GM19351 (cell line): Measurements from ENCODE around the gene BIN1.
A peak's percentile ranks its signal among the peaks of the same experiment; 100 is the strongest.

Experiments
- ATAC-seq: cut with Tn5 transposase; IDR thresholded peaks from one replicate; pipeline ENCODE4 v1.9.1; 2021; ENCODE audit warnings: mild to moderate bottlenecking, moderate library complexity; ENCODE audit not compliant: unreplicated experiment

The BIN1 gene

DNA sequence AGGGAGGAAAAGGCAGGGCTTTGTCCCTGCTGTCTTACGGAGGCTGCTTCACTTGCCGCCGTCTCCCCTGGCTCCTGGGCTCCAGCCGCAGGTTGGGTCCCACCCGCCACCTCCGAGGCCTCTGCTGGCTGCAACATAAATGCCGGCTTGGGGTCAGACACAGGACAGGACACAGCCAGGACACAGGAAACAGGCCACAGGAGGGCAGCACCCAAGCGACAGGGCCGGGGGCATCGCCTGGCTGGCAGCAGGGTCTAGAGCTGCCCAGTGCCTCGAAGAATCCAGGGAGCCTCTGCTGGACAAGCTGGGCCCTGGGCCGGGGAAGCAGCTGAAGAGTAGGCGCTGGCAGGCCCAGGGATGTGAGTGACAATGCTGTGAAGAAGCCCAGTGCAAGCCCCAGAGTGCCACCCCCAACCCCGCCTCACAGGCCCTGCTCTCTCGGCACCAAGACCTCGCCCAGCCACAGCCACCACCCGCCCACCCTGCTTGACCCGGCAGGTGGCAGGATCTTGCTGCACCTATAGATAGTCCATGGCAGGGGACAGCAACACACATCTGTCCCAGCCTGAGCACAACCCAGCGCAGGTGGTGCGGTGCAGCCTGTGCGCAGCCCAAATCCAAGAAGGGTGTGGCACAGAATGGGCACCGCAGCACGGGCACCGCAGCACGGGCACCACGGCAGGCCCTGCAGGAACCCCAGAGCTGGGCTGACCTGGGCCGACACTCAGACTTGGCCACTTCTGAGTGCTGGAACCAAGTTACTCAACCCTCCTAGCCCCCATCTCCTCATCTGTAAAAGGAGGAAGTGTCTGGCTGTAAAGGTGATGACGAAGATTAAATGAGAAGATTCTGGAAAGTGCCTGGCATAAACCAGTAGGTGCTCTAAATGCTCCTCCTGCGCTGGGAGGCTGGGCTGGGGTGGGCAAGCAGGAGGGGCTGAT is 55.6 kb downstream of the BIN1 start:
- ATAC-seq: no peak

- ATAC-seq: no peak
Measured at GRCh38 chr2:127050803-127051115, 56.2 kb downstream of the BIN1 start.

- peak; percentile 69 for ATAC-seq
Measured at GRCh38 chr2:127049927-127050802, 56.8 kb downstream of the BIN1 start.

DNA sequence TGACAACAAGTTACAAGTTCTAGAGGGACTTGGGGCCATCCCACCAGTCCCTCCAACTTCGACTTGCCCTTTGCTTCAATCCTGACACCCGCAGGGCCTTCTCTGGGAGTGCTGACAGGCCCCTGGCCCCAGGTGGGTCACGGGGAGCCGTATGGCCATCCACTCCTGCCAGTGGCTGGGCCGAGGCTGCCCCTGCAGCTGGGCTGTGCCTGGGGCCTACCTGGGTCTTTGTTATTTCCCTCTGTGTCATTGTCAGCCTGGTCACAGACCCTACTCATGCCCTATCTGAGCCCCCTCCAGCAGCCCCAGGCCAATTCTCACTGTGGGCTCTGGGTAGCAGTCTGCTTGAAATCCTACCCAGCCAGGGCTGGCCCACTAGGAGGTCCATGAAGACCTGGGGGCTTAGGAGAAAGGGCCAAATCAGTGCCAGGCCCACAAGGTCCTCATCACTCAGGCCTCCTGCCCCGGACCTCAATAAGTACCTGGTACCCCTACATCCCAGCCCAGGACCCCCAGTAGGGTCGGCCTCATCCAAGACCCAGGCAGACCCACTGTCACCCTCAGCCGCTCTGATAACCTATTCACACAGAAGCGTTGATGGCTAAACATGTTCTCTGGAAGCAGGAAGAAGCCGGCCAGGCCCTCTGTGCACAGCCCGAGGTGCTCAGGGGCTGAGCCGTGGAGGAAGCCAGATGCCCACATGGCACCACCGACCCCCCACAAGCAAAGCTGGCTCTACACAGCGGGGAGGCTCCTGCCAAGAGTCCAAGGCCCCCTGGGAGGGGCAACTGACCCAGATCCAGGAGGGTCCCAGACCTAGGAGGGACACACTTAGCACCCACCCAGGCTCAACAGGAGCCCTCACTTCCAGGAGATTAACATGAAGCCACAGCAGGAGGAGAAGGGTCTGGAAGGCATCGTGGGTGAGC is 57.7 kb downstream of the BIN1 start:
- ATAC-seq: no peak

- no peak for ATAC-seq
Measured at GRCh38 chr2:127048618-127048935, 58.4 kb downstream of the BIN1 start.

- no peak for ATAC-seq
Measured at GRCh38 chr2:127047716-127048617, 59.0 kb downstream of the BIN1 start.

DNA sequence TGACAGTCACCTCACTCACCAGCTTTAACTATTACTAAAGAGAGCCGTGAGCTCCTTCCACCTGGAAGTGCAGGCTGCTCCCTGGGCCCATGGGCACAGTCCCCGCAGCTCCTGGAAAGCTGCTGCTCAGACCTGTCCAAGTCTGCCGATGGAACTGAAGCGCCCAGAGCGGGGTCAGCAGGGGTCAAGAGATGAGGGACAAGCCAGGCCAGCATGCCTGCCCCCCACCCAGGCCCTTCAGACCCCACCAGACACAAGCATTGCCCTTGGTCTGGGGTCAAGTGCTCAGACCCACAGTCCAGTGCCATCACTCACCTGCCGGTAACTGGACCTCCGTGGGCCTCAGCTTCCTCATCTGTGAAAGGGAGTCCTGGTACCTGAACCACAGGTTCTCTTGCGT is 59.9 kb downstream of the BIN1 start:
- no peak for ATAC-seq

- ATAC-seq: no peak
Measured at GRCh38 chr2:127046579-127046978, 60.4 kb downstream of the BIN1 start.

DNA sequence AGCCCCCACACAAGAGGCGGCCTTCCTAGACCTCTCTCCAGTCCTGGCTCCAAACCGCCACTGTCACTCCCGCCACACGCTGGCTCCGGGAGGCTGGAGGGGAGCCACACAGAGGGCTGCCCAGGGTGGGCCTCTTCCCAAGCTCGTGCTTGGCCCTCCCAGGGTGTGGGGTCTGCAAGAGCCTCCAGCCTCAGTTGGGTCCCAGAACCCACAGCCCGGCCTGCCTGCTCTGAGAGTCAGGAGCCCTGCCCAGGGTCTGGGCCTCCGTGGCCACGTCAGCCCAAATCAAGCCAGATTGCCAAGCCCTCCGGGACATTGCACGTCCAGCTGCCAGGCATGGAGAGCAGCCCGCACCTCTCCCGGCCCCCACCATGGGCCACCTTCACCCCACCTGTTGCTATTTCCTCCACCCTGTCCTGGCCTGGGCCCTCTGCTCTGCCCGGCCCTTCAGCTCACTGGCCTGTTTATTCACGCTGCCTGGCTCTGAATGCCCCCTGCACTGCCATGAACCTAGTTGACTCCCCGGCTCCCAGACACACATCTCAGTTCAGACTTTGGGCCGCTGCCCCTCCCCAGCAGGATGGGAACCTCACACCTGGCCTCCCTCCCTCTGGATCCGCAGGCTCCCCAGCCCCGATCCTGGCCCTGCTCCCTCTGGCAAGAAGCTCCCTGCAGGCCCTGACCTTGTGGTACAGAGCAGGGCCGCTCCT is 61.0 kb downstream of the BIN1 start:
- ATAC-seq: no peak

- no peak for ATAC-seq
Measured at GRCh38 chr2:127044977-127045661, 61.8 kb downstream of the BIN1 start.

- no peak for ATAC-seq
Measured at GRCh38 chr2:127044165-127044718, 62.7 kb downstream of the BIN1 start.

DNA sequence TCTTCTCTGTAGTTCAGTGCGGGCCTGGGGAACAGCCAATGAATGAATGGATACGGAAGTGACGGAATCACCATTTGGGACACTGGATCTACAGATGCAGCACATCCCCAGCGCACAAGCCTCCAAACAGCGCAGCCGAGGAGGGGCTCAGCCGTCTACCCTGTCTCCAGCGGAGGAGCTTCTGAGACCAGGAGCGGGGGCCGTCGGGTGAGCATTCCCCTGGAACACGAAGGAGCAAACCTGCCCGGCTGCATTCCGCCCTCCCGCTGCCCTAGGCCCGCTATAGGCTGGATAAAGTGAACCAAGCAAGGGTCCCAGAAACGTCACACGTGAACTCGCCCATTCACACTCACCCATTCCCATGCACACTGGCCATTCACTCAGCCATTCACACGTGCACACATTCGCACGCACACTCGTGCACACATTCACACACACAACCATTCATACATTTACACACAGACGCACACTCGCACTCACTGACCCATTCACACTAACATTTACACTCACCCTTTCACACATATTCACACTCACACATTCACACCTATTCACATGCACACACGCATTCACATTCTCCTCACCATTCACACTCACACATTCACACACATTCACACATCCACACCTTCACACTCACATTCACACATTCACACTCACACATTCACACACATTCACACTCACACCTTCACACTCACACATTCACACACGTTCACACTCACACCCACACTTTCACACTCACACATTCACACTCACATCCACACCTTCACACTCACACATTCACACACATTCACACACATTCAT is 63.4 kb downstream of the BIN1 start:
- no peak for ATAC-seq

DNA sequence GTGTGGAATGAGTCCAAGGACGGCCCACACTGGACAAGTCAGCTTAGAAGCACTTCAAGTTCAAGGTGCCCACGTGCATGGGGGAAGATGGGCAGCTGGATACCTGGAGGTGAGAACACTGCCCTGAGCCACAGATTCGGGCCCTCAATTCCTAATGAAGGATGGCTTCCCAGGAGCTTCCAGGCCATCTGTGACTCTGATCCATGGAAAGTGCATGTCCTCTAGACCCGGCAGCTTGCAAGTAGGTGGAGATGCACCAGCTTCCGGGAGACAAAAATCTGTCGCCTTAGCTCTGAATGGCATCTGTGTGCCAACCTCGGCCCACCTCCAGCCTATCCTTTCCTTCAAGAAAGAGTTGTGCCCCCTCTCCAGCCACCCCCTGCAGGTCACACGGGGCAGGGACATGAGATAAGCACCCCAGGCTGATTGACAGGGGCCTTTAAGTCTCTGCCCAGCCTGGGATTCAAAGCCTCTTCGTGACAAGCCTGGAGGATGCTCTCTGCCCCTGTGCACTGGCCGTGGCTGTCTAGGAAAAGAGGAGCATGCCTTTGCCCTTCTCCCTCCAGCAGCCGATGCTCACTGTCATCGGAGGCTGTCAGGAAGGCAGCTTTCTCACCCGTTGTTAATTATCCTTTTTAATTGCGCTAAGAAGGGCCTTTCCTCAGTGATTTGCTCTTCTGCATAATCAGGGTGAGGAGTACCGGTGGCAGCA is 65.5 kb downstream of the BIN1 start:
- no peak for ATAC-seq

DNA sequence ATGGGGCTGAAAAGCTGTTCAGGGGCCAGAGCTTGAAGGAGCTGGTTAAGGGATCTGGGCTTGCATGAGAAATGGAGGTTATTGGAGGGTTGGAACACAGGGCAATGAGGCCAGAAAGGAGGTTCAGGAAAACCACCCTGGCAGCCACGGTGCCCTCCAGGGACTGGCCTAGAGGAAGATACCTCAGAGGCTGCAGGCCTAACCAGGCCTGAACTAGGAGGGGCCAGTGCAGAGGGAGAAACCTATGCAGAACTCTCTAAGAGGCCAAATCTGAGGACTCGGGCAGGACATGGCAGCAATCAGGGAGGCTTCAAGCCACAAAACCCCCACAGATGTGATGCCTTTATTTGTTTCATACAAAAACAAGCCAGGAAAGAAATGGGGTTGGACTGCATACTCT is 66.8 kb downstream of the BIN1 start:
- ATAC-seq: no peak

- peak; percentile 77 for ATAC-seq
Measured at GRCh38 chr2:127039387-127040031, 67.4 kb downstream of the BIN1 start.

DNA sequence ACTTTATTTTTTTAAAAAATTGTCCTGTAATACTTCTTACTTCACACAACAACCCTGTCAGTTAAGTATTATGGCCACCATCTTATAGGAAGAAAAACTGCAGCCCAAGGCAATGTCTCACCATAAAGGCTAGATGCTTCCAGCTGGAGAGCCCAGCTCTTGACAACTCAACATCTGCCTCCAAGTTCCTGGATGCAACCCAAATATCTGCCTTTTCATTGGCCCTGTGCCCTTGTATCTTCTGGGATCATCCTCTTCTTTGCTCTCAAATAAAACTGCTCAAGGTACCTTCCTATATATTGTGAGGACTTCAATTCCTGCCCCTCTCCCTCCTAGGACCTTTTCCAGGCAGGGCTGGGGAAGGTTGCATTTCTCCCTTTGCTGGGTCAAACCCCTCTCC is 69.5 kb downstream of the BIN1 start:
- ATAC-seq: no peak
